ENCODE data around the gene MYO18B. TPM values are rescaled to one million over a fixed set of nuclear protein-coding genes. Genes with fewer than 3 reads are reported as not detected.

Gene MYO18B
- total and polyA plus RNA-seq, 2 of the 4 experiments (the other 2 are of a cell fraction): under 0.01 TPM; not detected in 1

- Histone ChIP-seq H3K56ac (ENCODE audit: extremely low read depth, insufficient read depth, low read length) (no peak overlapping the region), H3K27ac (ENCODE audit: insufficient read depth, low read length) (no peak overlapping the region), H3K9ac (ENCODE audit: low read depth, low read length) (no peak overlapping the region), H3K4me1 (ENCODE audit: control insufficient read depth, insufficient read depth, low read length) (no peaks in the 10 kb centered on the region), H2AK5ac (ENCODE audit: low read depth, low read length) (no peak overlapping the region), H3K14ac (replicated peaks; ENCODE audit: low read depth, low read length) (no peak overlapping the region), H4K8ac (ENCODE audit: low read depth in 2 of 2, low read length in 2 of 2) (no peak overlapping the region), H2BK15ac (ENCODE audit: low read depth, low read length) (no peak overlapping the region), H3K4me2 (ENCODE audit: low read depth, low read length) (no peak overlapping the region), H2AK9ac (replicated peaks; ENCODE audit: low read depth, low read length, poor library complexity) (no peak overlapping the region), H3K79me1 (ENCODE audit: low read depth in 1 of 2, low read length in 2 of 2) (no peaks in the 10 kb centered on the region), H2BK5ac (ENCODE audit: low read depth, low read length, poor library complexity, severe bottlenecking) (no peak overlapping the region), H3K27me3 (ENCODE audit: control insufficient read depth, insufficient read depth, low read length) (no peaks in the 10 kb centered on the region), H4K5ac (ENCODE audit: low read depth, low read length) (no peak overlapping the region), H3K9me1 (ENCODE audit: insufficient read depth, low read length) (no peaks in the 10 kb centered on the region), H3K9me3 (ENCODE audit: control insufficient read depth, insufficient read depth, low read length) (peaks cover 4% of the 10 kb centered on the region; the same call in 1 of the 2 replicates), H3K4me3 (ENCODE audit: insufficient read depth, low read depth, low read length) (no peak overlapping the region), H3K36me3 (ENCODE audit: control insufficient read depth, insufficient read depth, low read length) (no peaks in the 10 kb centered on the region), H2AFZ (replicated peaks; ENCODE audit: low read length, poor library complexity) (no peak overlapping the region), H3K23ac (ENCODE audit: low read depth, low read length) (no peak overlapping the region), H4K91ac (ENCODE audit: insufficient read depth, low read depth, low read length) (no peak overlapping the region), H4K20me1 (ENCODE audit: insufficient read depth, low read length) (no peaks in the 10 kb centered on the region), H2BK20ac (ENCODE audit: low read depth, low read length) (no peak overlapping the region), H2BK120ac (ENCODE audit: low read depth, low read length) (no peak overlapping the region), H3K4ac (ENCODE audit: low read depth, low read length) (no peak overlapping the region), H3K18ac (ENCODE audit: low read depth, low read length) (no peak overlapping the region)
- BruUV-seq (replicated peaks): no TSS peak
- ATAC-seq (ENCODE audit: low read depth) (no peak), DNase-seq (no peak)
- ChIA-PET CTCF (no interaction called here), POLR2A (ENCODE audit: unreplicated experiment) (no interaction called here)
- dilution Hi-C loops (cut with HindIII; ENCODE audit: low sequenced_read_pairs, unreplicated experiment): no loop called here
- in situ Hi-C loops (cut with MboI; ENCODE audit: low sequenced_read_pairs): no loop called here
- TF ChIP-seq RAD21 (IDR thresholded peaks at IDR 0.05; ENCODE audit: low read length) (no peak), RFX5 (IDR thresholded peaks at IDR 0.05; ENCODE audit: low read depth, low read length) (no peak), BHLHE40 (IDR thresholded peaks at IDR 0.05; ENCODE audit: low read depth, low read length) (no peak), SMC3 (IDR thresholded peaks at IDR 0.05; ENCODE audit: low read depth, low read length) (no peak), MAZ (IDR thresholded peaks at IDR 0.05; ENCODE audit: borderline replicate concordance, low read depth, low read length) (no peak), MXI1 (IDR thresholded peaks at IDR 0.05; ENCODE audit: borderline replicate concordance, low read depth, low read length) (no peak)
- intact Hi-C loops (cut with micrococcal nuclease): no loop called here
- WGBS, 2 experiments (ENCODE audit: extremely low coverage in 2 of 2, insufficient read length in 1 of 2): no CpG with 5 or more reads among the region's 6 CpGs
Observed at GRCh38 chr22:26066534-26066933, 324.5 kb downstream of the MYO18B start.
